Measurements from ENCODE around the gene SLC22A2. TPM values are rescaled to one million over a fixed set of nuclear protein-coding genes. Genes with fewer than 3 reads are reported as not detected.

Gene SLC22A2
- total RNA-seq, result not detected

DNA sequence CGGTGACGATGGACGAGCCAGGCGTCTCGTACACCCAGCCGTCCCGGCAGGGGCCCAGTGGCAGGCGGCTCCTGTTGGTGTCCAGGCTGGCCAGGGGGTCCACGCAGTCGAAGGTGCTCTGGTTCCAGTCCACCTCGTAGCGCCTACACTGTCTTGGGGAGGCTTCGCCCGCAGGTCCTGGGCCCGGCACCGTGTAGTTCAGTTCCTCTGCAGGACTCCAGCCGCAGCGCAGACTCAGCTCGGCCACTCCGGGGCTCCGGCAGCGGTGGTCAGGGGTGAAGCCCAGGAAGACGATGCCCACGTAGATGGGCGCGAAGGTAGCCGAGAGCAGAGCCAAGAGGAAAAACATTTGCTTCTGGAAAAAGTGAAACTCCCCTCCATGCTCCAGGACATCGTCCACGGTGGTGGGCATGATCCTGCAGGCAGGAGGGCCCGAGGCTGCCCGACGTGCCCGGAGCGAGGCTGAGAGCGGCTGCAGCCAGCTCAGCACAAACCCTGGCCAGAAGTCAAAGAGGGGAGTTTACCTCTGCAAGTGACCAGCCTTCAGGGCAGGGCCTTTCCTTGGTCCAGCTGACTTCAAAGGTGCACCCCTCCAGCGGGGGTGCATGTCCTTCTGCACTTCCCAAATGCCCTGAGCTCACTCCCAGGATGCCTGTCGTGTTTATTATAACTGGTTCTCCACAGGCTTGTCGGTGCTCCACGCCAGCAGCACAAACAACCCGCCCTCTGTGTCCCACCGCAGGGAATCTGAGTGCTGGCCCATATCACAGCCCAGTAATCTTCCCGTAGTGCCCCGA lies at the start of gene SLC22A2:
TSS of gene SLC22A2 (minus strand) at position 476 of the 797 bp plus-strand sequence. CDS start at position 412, 64 bp downstream.

Other genes starting within 250 kb of the SLC22A2 start
- 0.31 TPM for gene SLC22A1, start 137.0 kb downstream of the SLC22A2 start, total RNA-seq
- gene SLC22A3, start 89.6 kb upstream of the SLC22A2 start, total RNA-seq, result 1.3 TPM